Adrenal gland (tissue), 12 donors: Measurements from ENCODE around the gene PGPEP1. TPM values are rescaled to one million over a fixed set of nuclear protein-coding genes. Genes with fewer than 3 reads are reported as not detected.
A peak's percentile ranks its signal among the peaks of the same experiment; 100 is the strongest.

ENCODE experiments used
- DNase-seq, 7 donors: peaks; one replicate each; pipeline ENCODE4 v3.0.0-alpha.2; 2019 to 2020
- H3K27ac ChIP-seq, 5 donors: fragments of 200-600 bp; sonication (generic) in 4 of 5; 1 replicate in 3 of 5; 2 replicates in 2 of 5; pipeline versions ENCODE4 v1.5.1 to v1.8.0; 2016 to 2020; ENCODE audit warnings: mild to moderate bottlenecking in 1 of 5
- H3K27me3 ChIP-seq: fragments of 200-600 bp; 2 replicates; pipeline ENCODE4 v1.8.0; 2021
- H3K36me3 ChIP-seq, 2 donors: fragments of 200-600 bp; replicated peaks in 1 of 2; 1 replicate in 1 of 2; 2 replicates in 1 of 2; pipeline versions ENCODE4 v1.5.1 to v1.8.0; 2018 to 2022
- H3K4me1 ChIP-seq, 2 donors: fragments of 200-600 bp; replicated peaks in 1 of 2; 1 replicate in 1 of 2; 2 replicates in 1 of 2; pipeline versions ENCODE4 v1.5.1 to v1.8.0; 2018 to 2021
- H3K4me3 ChIP-seq, 4 donors: fragments of 200-600 bp; sonication (generic) in 3 of 4; one replicate each; pipeline ENCODE4 v1.5.1; 2016 to 2018
- H3K9me3 ChIP-seq, 3 donors: fragments of 200-600 bp; sonication (generic) in 1 of 3; replicated peaks in 1 of 3; 1 replicate in 2 of 3; 2 replicates in 1 of 3; pipeline versions ENCODE4 v1.5.1 to v1.8.0; 2016 to 2021
- CTCF ChIP-seq, 6 experiments: fragments of 450-650 bp in 4 of 6; fragments of 200-600 bp in 2 of 6; sonication (generic) in 1 of 6; IDR thresholded peaks; 1 replicate in 5 of 6; 2 replicates in 1 of 6; pipeline versions ENCODE4 v1.5.1 to v1.8.0; 2016 to 2021; ENCODE audit warnings: antibody characterized with exemption in 6 of 6, mild to moderate bottlenecking in 2 of 6, moderate library complexity in 1 of 6
- POLR2A ChIP-seq, 2 donors: fragments of 450-650 bp; IDR thresholded peaks; one replicate each; pipeline ENCODE4 v1.6.1; 2017; ENCODE audit warnings: antibody characterized with exemption in 2 of 2, mild to moderate bottlenecking in 2 of 2, moderate library complexity in 1 of 2
- WGBS, 4 donors: extraction: QIAGEN DNeasy Blood & Tissue Kit in 2 of 4; methylation state at CpG; one replicate each; pipeline versions ENCODE4 v1.1.5 to v1.1.7; 2013 to 2017; 5-methylcytosine and 5-hydroxymethylcytosine counted together
- intact Hi-C, 2 donors: fragments of 100-400 bp; cut with DNase I; formaldehyde crosslinking; loops; one replicate each; pipeline versions ENCODE4 v1.14.1 to v1.15.0; 2022 to 2023
- polyA plus RNA-seq, 3 donors: library from polyadenylated mRNA; stranded (reverse); fragments of 200-250 nt in 2 of 3; fragments of 350-450 nt in 1 of 3; fragmentation: Illumina TruSeq in 1 of 3; extraction: RNeasy Lipid Tissue Mini Kit (QIAGEN cat#74804) in 1 of 3; gene quantifications; one replicate each; pipeline ENCODE4 v1.2.3, GENCODE V29; 2013 to 2014
- total RNA-seq, 9 donors: library from RNA; depleted of rRNA in 4 of 9; stranded (reverse); fragments of >200 nt in 4 of 9; fragments of 120-200 nt in 1 of 9; fragmentation: NEBNext Ultra II Directional in 1 of 9; extraction: Animal tissue kit (Norgen Biotek cat#: 25700) in 1 of 9; gene quantifications; one replicate each; pipeline versions ENCODE4 v1.1.0 to v1.2.4, GENCODE V29; 2013 to 2023
- donor health status: healthy with polysubstance abuse.
- donor health status: Bipolar disorder and iron deficiency.
- donor health status: DM: yes; HTN: yes; CAD: no.
- donor health status: DM: no; HTN: no; CAD: no.
- donor health status: DM: no; HTN: no; CAD: no.
- donor health status: DM: yes; HTN: yes; CAD: no.

Gene PGPEP1
- total and polyA plus RNA-seq, 12 donors = 19.0 to 89.2 (median 44.0) TPM

- H3K27me3 ChIP-seq = no peaks in the 10 kb centered on the region
- TF ChIP-seq CTCF (IDR thresholded peaks at IDR 0.05) = peak; percentile 88 to 100 (median 98)
- peak; percentile 40 to 57 for TF ChIP-seq POLR2A (IDR thresholded peaks at IDR 0.05)
- peaks cover 0 to 7% of the 10 kb centered on the region in 2 donors for H3K4me1 ChIP-seq
- peak overlapping the region in 2 of 5 donors; percentile 54 for H3K27ac ChIP-seq
- peak overlapping the region in 1 of 4 donors; percentile 30 for H3K4me3 ChIP-seq
- intact Hi-C loops = loop anchor here in 1 of 2 donors (5.0 kb wide), 1 partner anchor 41 kb away; no protein-coding TSS in a partner anchor
- no peaks in the 10 kb centered on the region for H3K36me3 ChIP-seq
- no peaks in the 10 kb centered on the region for H3K9me3 ChIP-seq
- peak; percentile 87 to 92 (median 89) for DNase-seq
- 8 to 34% (median 10%) methylated on average over 15 to 86 of the region's 86 CpGs for WGBS, 4 donors
Measured at GRCh38 chr19:18388100-18388959, 47.9 kb downstream of the PGPEP1 start.

- Histone ChIP-seq H3K4me3 (no peak overlapping the region), H3K36me3 (no peaks in the 10 kb centered on the region), H3K4me1 (peaks cover 0 to 7% of the 10 kb centered on the region in 2 donors), H3K27ac (peak overlapping the region in 2 of 5 donors; percentile 54), H3K9me3 (no peaks in the 10 kb centered on the region), H3K27me3 (no peaks in the 10 kb centered on the region)
- DNase-seq = no peak
- WGBS, 4 donors = 65 to 87% (median 70%) methylated on average over 9 to 13 of the region's 13 CpGs
- intact Hi-C loops = loop anchor here in 1 of 2 donors (5.0 kb wide), 1 partner anchor 42 kb away; no protein-coding TSS in a partner anchor
- TF ChIP-seq CTCF (IDR thresholded peaks at IDR 0.05) = no peak
- TF ChIP-seq POLR2A (IDR thresholded peaks at IDR 0.05) = no peak
Measured at GRCh38 chr19:18388960-18389725, 48.7 kb downstream of the PGPEP1 start.

- no peak for DNase-seq
- H3K27ac ChIP-seq = no peak overlapping the region
- no peaks in the 10 kb centered on the region for H3K27me3 ChIP-seq
- intact Hi-C loops = loop anchor here in 1 of 2 donors (5.0 kb wide), 1 partner anchor 42 kb away; no protein-coding TSS in a partner anchor
- peaks cover 0 to 7% of the 10 kb centered on the region in 2 donors for H3K4me1 ChIP-seq
- no peak overlapping the region for H3K4me3 ChIP-seq
- H3K9me3 ChIP-seq = no peaks in the 10 kb centered on the region
- TF ChIP-seq CTCF (IDR thresholded peaks at IDR 0.05) (no peak), POLR2A (IDR thresholded peaks at IDR 0.05) (no peak)
- H3K36me3 ChIP-seq = no peaks in the 10 kb centered on the region
Measured at GRCh38 chr19:18389726-18390064, 49.3 kb downstream of the PGPEP1 start.
